Mesendoderm (in vitro differentiated cells): ENCODE data around the gene CLSTN2.

Experiments
- DNase-seq: peaks from one replicate; pipeline ENCODE4 v3.0.0; 2013
- H2AK5ac ChIP-seq: 2 replicates; pipeline ENCODE4 v1.6.1; 2013; ENCODE audit warnings: low read length, inconsistent platforms
- H2BK120ac ChIP-seq: 2 replicates; pipeline ENCODE4 v1.6.1; 2013; ENCODE audit warnings: low read depth, mild to moderate bottlenecking, low read length, moderate library complexity, mixed read lengths
- H2BK15ac ChIP-seq: replicated peaks from 2 replicates; pipeline ENCODE4 v1.6.1; 2013; ENCODE audit warnings: low read depth, mild to moderate bottlenecking, moderate library complexity
- H2BK5ac ChIP-seq: 2 replicates; pipeline ENCODE4 v1.6.1; 2013; ENCODE audit warnings: low read length, inconsistent platforms
- H3K18ac ChIP-seq: 2 replicates; pipeline ENCODE4 v1.6.1; 2013; ENCODE audit warnings: mild to moderate bottlenecking, low read length, mixed read lengths
- H3K23ac ChIP-seq: one replicate; pipeline ENCODE4 v1.6.1; 2013; ENCODE audit warnings: low read length
- H3K27ac ChIP-seq: 2 replicates; pipeline ENCODE4 v1.5.1; 2013; ENCODE audit warnings: low read depth, mild to moderate bottlenecking, inconsistent platforms, low read length, moderate library complexity
- H3K27me3 ChIP-seq: 2 replicates; pipeline ENCODE4 v1.6.1; 2013; ENCODE audit warnings: low read length, control low read depth, mild to moderate bottlenecking, inconsistent platforms; ENCODE audit not compliant: insufficient read depth, poor library complexity
- H3K36me3 ChIP-seq: 2 replicates; pipeline ENCODE4 v1.6.1; 2013; ENCODE audit warnings: low read length, inconsistent platforms; ENCODE audit not compliant: control insufficient read depth, insufficient read depth
- H3K4ac ChIP-seq: one replicate; pipeline ENCODE4 v1.6.1; 2013; ENCODE audit warnings: low read depth, mild to moderate bottlenecking, low read length, moderate library complexity
- H3K4me1 ChIP-seq: 2 replicates; pipeline ENCODE4 v1.6.1; 2013; ENCODE audit warnings: low read depth, low read length, inconsistent platforms; ENCODE audit not compliant: control insufficient read depth
- H3K4me2 ChIP-seq: 2 replicates; pipeline ENCODE4 v1.6.1; 2013; ENCODE audit warnings: low read length
- H3K4me3 ChIP-seq: 2 replicates; pipeline ENCODE4 v1.5.1; 2013; ENCODE audit warnings: mild to moderate bottlenecking, low read length
- H3K56ac ChIP-seq: one replicate; pipeline ENCODE4 v1.6.1; 2013; ENCODE audit warnings: low read length
- H3K79me1 ChIP-seq: 2 replicates; pipeline ENCODE4 v1.6.1; 2013; ENCODE audit warnings: low read length, inconsistent platforms
- H3K79me2 ChIP-seq: 2 replicates; pipeline ENCODE4 v1.6.1; 2013; ENCODE audit warnings: mild to moderate bottlenecking, low read length; ENCODE audit not compliant: control insufficient read depth, insufficient read depth
- H3K9ac ChIP-seq: 2 replicates; pipeline ENCODE4 v1.6.1; 2013; ENCODE audit warnings: low read length, inconsistent platforms
- H4K5ac ChIP-seq: one replicate; pipeline ENCODE4 v1.6.1; 2013; ENCODE audit warnings: low read length
- H4K8ac ChIP-seq: one replicate; pipeline ENCODE4 v1.6.1; 2013; ENCODE audit warnings: low read depth, mild to moderate bottlenecking, control low read depth, low read length, moderate library complexity
- whole genome bisulfite sequencing: extraction: QIAGEN DNeasy Blood & Tissue Kit; methylation state at CpG from one replicate; pipeline ENCODE4 v1.1.7; 2013; ENCODE audit warnings: low lambda C conversion rate, missing lambda C conversion rate; ENCODE audit not compliant: insufficient coverage; ENCODE audit errors: extremely low coverage; 5-methylcytosine and 5-hydroxymethylcytosine counted together

Gene CLSTN2

GRCh38 chr3:140384876-140385275 lies 449.9 kb downstream of the CLSTN2 start:
- Histone ChIP-seq H3K36me3 (no peaks in the 10 kb centered on the region), H2BK120ac (no peak overlapping the region), H2BK15ac (no peak overlapping the region), H3K27ac (no peak overlapping the region), H3K4me3 (no peak overlapping the region), H3K56ac (no peak overlapping the region), H3K23ac (no peak overlapping the region), H3K9ac (no peak overlapping the region), H3K4ac (no peak overlapping the region), H3K18ac (no peak overlapping the region), H2BK5ac (no peak overlapping the region), H3K27me3 (no peaks in the 10 kb centered on the region), H4K5ac (no peak overlapping the region), H3K4me1 (no peaks in the 10 kb centered on the region), H3K79me1 (no peaks in the 10 kb centered on the region), H3K4me2 (no peak overlapping the region), H4K8ac (no peak overlapping the region), H3K79me2 (no peaks in the 10 kb centered on the region), H2AK5ac (no peak overlapping the region)
- no peak for DNase-seq
- no CpG with 5 or more reads among the region's 1 CpG for WGBS

- Histone ChIP-seq H3K4me3 (no peak overlapping the region), H2BK15ac (no peak overlapping the region), H2BK120ac (no peak overlapping the region), H3K27me3 (no peaks in the 10 kb centered on the region), H3K27ac (no peak overlapping the region), H3K4me1 (no peaks in the 10 kb centered on the region), H3K4ac (no peak overlapping the region), H3K4me2 (no peak overlapping the region), H2AK5ac (no peak overlapping the region), H4K8ac (no peak overlapping the region), H2BK5ac (no peak overlapping the region), H3K23ac (no peak overlapping the region), H4K5ac (no peak overlapping the region), H3K18ac (no peak overlapping the region), H3K79me2 (no peaks in the 10 kb centered on the region), H3K36me3 (no peaks in the 10 kb centered on the region), H3K56ac (no peak overlapping the region), H3K79me1 (no peaks in the 10 kb centered on the region), H3K9ac (no peak overlapping the region)
- WGBS, result no CpG with 5 or more reads among the region's 6 CpGs
- DNase-seq, result peak; percentile 8
Measured at GRCh38 chr3:140386357-140387100, 451.5 kb downstream of the CLSTN2 start.

- Histone ChIP-seq H3K27me3 (no peaks in the 10 kb centered on the region), H2AK5ac (no peak overlapping the region), H3K9ac (no peak overlapping the region), H2BK120ac (no peak overlapping the region), H3K4me3 (no peak overlapping the region), H3K4me1 (no peaks in the 10 kb centered on the region), H3K4ac (no peak overlapping the region), H4K8ac (no peak overlapping the region), H3K27ac (no peak overlapping the region), H2BK15ac (no peak overlapping the region), H2BK5ac (no peak overlapping the region), H3K4me2 (no peak overlapping the region), H3K79me2 (no peaks in the 10 kb centered on the region), H3K56ac (no peak overlapping the region), H3K79me1 (no peaks in the 10 kb centered on the region), H3K23ac (no peak overlapping the region), H3K36me3 (no peaks in the 10 kb centered on the region), H4K5ac (no peak overlapping the region), H3K18ac (no peak overlapping the region)
- WGBS, result no CpG with 5 or more reads among the region's 2 CpGs
- DNase-seq, result no peak
Measured at GRCh38 chr3:140387244-140387643, 452.3 kb downstream of the CLSTN2 start.

- H3K4me2 ChIP-seq, result no peak overlapping the region
- no peak for DNase-seq
- no peaks in the 10 kb centered on the region for H3K36me3 ChIP-seq
- H3K4me1 ChIP-seq, result no peaks in the 10 kb centered on the region
- H2BK15ac ChIP-seq, result no peak overlapping the region
- no peaks in the 10 kb centered on the region for H3K79me2 ChIP-seq
- no peak overlapping the region for H3K23ac ChIP-seq
- no peak overlapping the region for H2BK5ac ChIP-seq
- no CpG with 5 or more reads among the region's 2 CpGs for WGBS
- H3K79me1 ChIP-seq, result no peaks in the 10 kb centered on the region
- no peak overlapping the region for H3K9ac ChIP-seq
- no peak overlapping the region for H3K4me3 ChIP-seq
- no peak overlapping the region for H3K4ac ChIP-seq
- H3K27me3 ChIP-seq, result no peaks in the 10 kb centered on the region
- no peak overlapping the region for H3K18ac ChIP-seq
- no peak overlapping the region for H4K8ac ChIP-seq
- no peak overlapping the region for H2BK120ac ChIP-seq
- no peak overlapping the region for H4K5ac ChIP-seq
- no peak overlapping the region for H2AK5ac ChIP-seq
- H3K56ac ChIP-seq, result no peak overlapping the region
- H3K27ac ChIP-seq, result no peak overlapping the region
Measured at GRCh38 chr3:140388202-140388922, 453.4 kb downstream of the CLSTN2 start.

GRCh38 chr3:140391061-140391460 lies 456.1 kb downstream of the CLSTN2 start:
- Histone ChIP-seq H4K5ac (no peak overlapping the region), H2BK15ac (no peak overlapping the region), H4K8ac (no peak overlapping the region), H2BK120ac (no peak overlapping the region), H2AK5ac (no peak overlapping the region), H3K4me2 (no peak overlapping the region), H3K27me3 (no peaks in the 10 kb centered on the region), H3K9ac (no peak overlapping the region), H3K27ac (no peak overlapping the region), H2BK5ac (no peak overlapping the region), H3K36me3 (no peaks in the 10 kb centered on the region), H3K79me1 (no peaks in the 10 kb centered on the region), H3K4me3 (no peak overlapping the region), H3K23ac (no peak overlapping the region), H3K18ac (no peak overlapping the region), H3K56ac (no peak overlapping the region), H3K79me2 (no peaks in the 10 kb centered on the region), H3K4me1 (no peaks in the 10 kb centered on the region), H3K4ac (no peak overlapping the region)
- WGBS, result no CpG with 5 or more reads among the region's 6 CpGs
- peak; percentile 23 for DNase-seq
